OCI-M2 (cell line): ENCODE results near the gene SLC6A4.

Source experiments
- DNase-seq: peaks from one replicate; lab custom pipeline; 2025; ENCODE audit not compliant: unreplicated experiment; lab: John Stamatoyannopoulos, UW

SLC6A4 gene

GRCh38 chr17:30235386-30236296 is at the start of gene SLC6A4:
SLC6A4 (minus strand) TSS chr17:30235697; CDS start chr17:30221958, 13,739 bp downstream.
- DNase-seq = no peak

- no peak for DNase-seq
Measured at GRCh38 chr17:30279156-30279555, 43.7 kb upstream of the SLC6A4 start.

- no peak for DNase-seq
Measured at GRCh38 chr17:30278032-30278431, 42.5 kb upstream of the SLC6A4 start.

GRCh38 chr17:30275911-30276310 is 40.4 kb upstream of the SLC6A4 start:
- DNase-seq = no peak

- DNase-seq = no peak
Measured at GRCh38 chr17:30274887-30275286, 39.4 kb upstream of the SLC6A4 start.

GRCh38 chr17:30273373-30273772 is 37.9 kb upstream of the SLC6A4 start:
- DNase-seq = no peak

- no peak for DNase-seq
Measured at GRCh38 chr17:30271102-30271501, 35.6 kb upstream of the SLC6A4 start.

- no peak for DNase-seq
Measured at GRCh38 chr17:30267625-30268024, 32.1 kb upstream of the SLC6A4 start.

GRCh38 chr17:30263552-30264333 is 28.2 kb upstream of the SLC6A4 start:
- DNase-seq = no peak

- no peak for DNase-seq
Measured at GRCh38 chr17:30256756-30257506, 21.4 kb upstream of the SLC6A4 start.

- DNase-seq = no peak
Measured at GRCh38 chr17:30254150-30254549, 18.7 kb upstream of the SLC6A4 start.

GRCh38 chr17:30253312-30253711 is 17.8 kb upstream of the SLC6A4 start:
- DNase-seq = no peak

- no peak for DNase-seq
Measured at GRCh38 chr17:30251931-30252330, 16.4 kb upstream of the SLC6A4 start.

GRCh38 chr17:30249460-30249859 is 14.0 kb upstream of the SLC6A4 start:
- DNase-seq = no peak

GRCh38 chr17:30248786-30249185 is 13.3 kb upstream of the SLC6A4 start:
- no peak for DNase-seq

GRCh38 chr17:30246460-30246859 is 11.0 kb upstream of the SLC6A4 start:
- DNase-seq = no peak

GRCh38 chr17:30244853-30245385 is 9.4 kb upstream of the SLC6A4 start:
- DNase-seq = no peak

GRCh38 chr17:30243568-30243967 is 8.1 kb upstream of the SLC6A4 start:
- no peak for DNase-seq

- no peak for DNase-seq
Measured at GRCh38 chr17:30243002-30243401, 7.5 kb upstream of the SLC6A4 start.

- no peak for DNase-seq
Measured at GRCh38 chr17:30241051-30241450, 5.6 kb upstream of the SLC6A4 start.

GRCh38 chr17:30240177-30240576 is 4.7 kb upstream of the SLC6A4 start:
- DNase-seq = no peak
